Panc1 (cell line): Measurements from ENCODE around the gene CREB3L2. TPM values are rescaled to one million over a fixed set of nuclear protein-coding genes. Genes with fewer than 3 reads are reported as not detected.

Experiments used
- ATAC-seq: fragments of 200-7000 bp; cut with Tn5 transposase; 2 replicates; pipeline ENCODE4 v1.9.1; 2020; ENCODE audit warnings: mild to moderate bottlenecking, moderate library complexity
- BruUV-seq: library from RNA; stranded (reverse); fragments of 400-500 nt; replicated peaks from 2 replicates; lab custom pipeline; 2021; lab: Mats Ljungman, UMichigan
- CTCF ChIA-PET: fragments of 300-600 bp; sonication (Branson Sonifier 250); formaldehyde crosslinking; loops from one replicate; lab custom pipeline; 2022; ENCODE audit warnings: antibody characterized with exemption; lab: Charles Lee
- POLR2A ChIA-PET: fragments of 300-600 bp; sonication (Branson Sonifier 250); formaldehyde crosslinking; loops from one replicate; lab custom pipeline; 2022; ENCODE audit warnings: antibody characterized with exemption; lab: Charles Lee
- DNase-seq: peaks from one replicate; pipeline ENCODE4 v3.0.0-alpha.2; 2010; ENCODE audit warnings: low read depth, low spot score
- H3K27ac ChIP-seq: 2 replicates; pipeline ENCODE4 v1.5.1; 2011; ENCODE audit warnings: mild to moderate bottlenecking, low read length, inconsistent platforms
- H3K27me3 ChIP-seq: fragments of 200-500 bp; sonication (Bioruptor generic); 2 replicates; pipeline ENCODE4 v1.6.0; 2014; ENCODE audit warnings: low read length, inconsistent platforms; ENCODE audit not compliant: control insufficient read depth, insufficient read depth
- H3K36me3 ChIP-seq: fragments of 200-500 bp; sonication (Bioruptor generic); 2 replicates; pipeline ENCODE4 v1.5.1; 2014; ENCODE audit warnings: inconsistent platforms, mild to moderate bottlenecking, low read length, moderate library complexity; ENCODE audit not compliant: control insufficient read depth, insufficient read depth
- H3K4me1 ChIP-seq: 2 replicates; pipeline ENCODE4 v1.5.1; 2011; ENCODE audit warnings: inconsistent platforms, mild to moderate bottlenecking, low read length, moderate library complexity; ENCODE audit not compliant: control insufficient read depth, insufficient read depth
- H3K4me3 ChIP-seq, 2 experiments: 2 replicates each; pipeline ENCODE4 v1.5.1; 2011 to 2012; ENCODE audit warnings: low read depth in 2 of 2, low read length in 2 of 2, mild to moderate bottlenecking in 2 of 2, inconsistent platforms in 1 of 2, moderate library complexity in 1 of 2
- H3K9me3 ChIP-seq: fragments of 200-500 bp; sonication (Bioruptor generic); 2 replicates; pipeline ENCODE4 v1.5.1; 2014; ENCODE audit warnings: low read depth, mild to moderate bottlenecking, inconsistent platforms, low read length, moderate library complexity; ENCODE audit not compliant: control insufficient read depth, insufficient read depth
- CTCF ChIP-seq: fragments of 450-650 bp; IDR thresholded peaks from 2 replicates; pipeline ENCODE4 v1.5.1; 2017; ENCODE audit warnings: mild to moderate bottlenecking
- POLR2AphosphoS5 ChIP-seq: IDR thresholded peaks from 2 replicates; pipeline ENCODE4 v1.6.1; 2012; ENCODE audit warnings: mild to moderate bottlenecking, low read depth, low read length, moderate library complexity
- SIN3A ChIP-seq: IDR thresholded peaks from 2 replicates; pipeline ENCODE4 v1.6.1; 2012; ENCODE audit warnings: low read depth, mild to moderate bottlenecking, low read length, moderate library complexity, borderline replicate concordance; ENCODE audit not compliant: insufficient read depth
- TCF7L2 ChIP-seq: IDR thresholded peaks from 2 replicates; pipeline ENCODE4 v1.6.1; 2011; ENCODE audit warnings: mild to moderate bottlenecking, low read depth, low read length, inconsistent platforms
- in situ Hi-C: cut with HindIII; loops from 2 replicates; pipeline ENCODE4 v1.10.0; 2016; ENCODE audit warnings: low sequenced_read_pairs, low pct_unique_long_range_greater_than_20kb
- intact Hi-C: fragments of 100-400 bp; cut with micrococcal nuclease; formaldehyde crosslinking; loops from one replicate; pipeline ENCODE4 v1.10.0; 2022; ENCODE audit not compliant: unreplicated experiment
- total RNA-seq: library from RNA; stranded (reverse); gene quantifications from one replicate; pipeline ENCODE4 v1.2.1, GENCODE V29; 2021; ENCODE audit not compliant: unreplicated experiment
- TF ChIP-seq, protein P1 (sequence below), 2 experiments: IDR thresholded peaks; 2 replicates each; pipeline ENCODE4 v1.6.1; 2011 to 2012; ENCODE audit warnings: low read depth in 2 of 2, control low read depth in 1 of 2, low read length in 1 of 2, mild to moderate bottlenecking in 1 of 2, moderate library complexity in 1 of 2; ENCODE audit not compliant: insufficient read depth in 1 of 2

CREB3L2 gene
- total RNA-seq, 1 experiment from 2014 or later: 22.7 TPM

- Histone ChIP-seq H3K27me3 (no peaks in the 10 kb centered on the region), H3K4me1 (peaks cover 14% of the 10 kb centered on the region), H3K36me3 (no peaks in the 10 kb centered on the region), H3K4me3 (no peak overlapping the region), H3K9me3 (no peaks in the 10 kb centered on the region), H3K27ac (peak overlapping the region; percentile 29; the same call in 1 of the 2 replicates)
- intact Hi-C loops (no loop called here), in situ Hi-C loops (no loop called here)
- ChIA-PET CTCF (no interaction called here), POLR2A (no interaction called here)
- DNase-seq (no peak), ATAC-seq (no peak)
- BruUV-seq: no TSS peak
- TF ChIP-seq TCF7L2: no peak
- TF ChIP-seq, protein P1, sequence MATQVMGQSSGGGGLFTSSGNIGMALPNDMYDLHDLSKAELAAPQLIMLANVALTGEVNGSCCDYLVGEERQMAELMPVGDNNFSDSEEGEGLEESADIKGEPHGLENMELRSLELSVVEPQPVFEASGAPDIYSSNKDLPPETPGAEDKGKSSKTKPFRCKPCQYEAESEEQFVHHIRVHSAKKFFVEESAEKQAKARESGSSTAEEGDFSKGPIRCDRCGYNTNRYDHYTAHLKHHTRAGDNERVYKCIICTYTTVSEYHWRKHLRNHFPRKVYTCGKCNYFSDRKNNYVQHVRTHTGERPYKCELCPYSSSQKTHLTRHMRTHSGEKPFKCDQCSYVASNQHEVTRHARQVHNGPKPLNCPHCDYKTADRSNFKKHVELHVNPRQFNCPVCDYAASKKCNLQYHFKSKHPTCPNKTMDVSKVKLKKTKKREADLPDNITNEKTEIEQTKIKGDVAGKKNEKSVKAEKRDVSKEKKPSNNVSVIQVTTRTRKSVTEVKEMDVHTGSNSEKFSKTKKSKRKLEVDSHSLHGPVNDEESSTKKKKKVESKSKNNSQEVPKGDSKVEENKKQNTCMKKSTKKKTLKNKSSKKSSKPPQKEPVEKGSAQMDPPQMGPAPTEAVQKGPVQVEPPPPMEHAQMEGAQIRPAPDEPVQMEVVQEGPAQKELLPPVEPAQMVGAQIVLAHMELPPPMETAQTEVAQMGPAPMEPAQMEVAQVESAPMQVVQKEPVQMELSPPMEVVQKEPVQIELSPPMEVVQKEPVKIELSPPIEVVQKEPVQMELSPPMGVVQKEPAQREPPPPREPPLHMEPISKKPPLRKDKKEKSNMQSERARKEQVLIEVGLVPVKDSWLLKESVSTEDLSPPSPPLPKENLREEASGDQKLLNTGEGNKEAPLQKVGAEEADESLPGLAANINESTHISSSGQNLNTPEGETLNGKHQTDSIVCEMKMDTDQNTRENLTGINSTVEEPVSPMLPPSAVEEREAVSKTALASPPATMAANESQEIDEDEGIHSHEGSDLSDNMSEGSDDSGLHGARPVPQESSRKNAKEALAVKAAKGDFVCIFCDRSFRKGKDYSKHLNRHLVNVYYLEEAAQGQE (IDR thresholded peaks at IDR 0.05; ENCODE audit: insufficient read depth in 1 of 2, low read depth in 2 of 2, low read length in 1 of 2): no peak
- no peak for TF ChIP-seq POLR2AphosphoS5
- TF ChIP-seq SIN3A: no peak
- TF ChIP-seq CTCF: no peak
Observed at GRCh38 chr7:137974766-137975165, 27.1 kb downstream of the CREB3L2 start.

DNA sequence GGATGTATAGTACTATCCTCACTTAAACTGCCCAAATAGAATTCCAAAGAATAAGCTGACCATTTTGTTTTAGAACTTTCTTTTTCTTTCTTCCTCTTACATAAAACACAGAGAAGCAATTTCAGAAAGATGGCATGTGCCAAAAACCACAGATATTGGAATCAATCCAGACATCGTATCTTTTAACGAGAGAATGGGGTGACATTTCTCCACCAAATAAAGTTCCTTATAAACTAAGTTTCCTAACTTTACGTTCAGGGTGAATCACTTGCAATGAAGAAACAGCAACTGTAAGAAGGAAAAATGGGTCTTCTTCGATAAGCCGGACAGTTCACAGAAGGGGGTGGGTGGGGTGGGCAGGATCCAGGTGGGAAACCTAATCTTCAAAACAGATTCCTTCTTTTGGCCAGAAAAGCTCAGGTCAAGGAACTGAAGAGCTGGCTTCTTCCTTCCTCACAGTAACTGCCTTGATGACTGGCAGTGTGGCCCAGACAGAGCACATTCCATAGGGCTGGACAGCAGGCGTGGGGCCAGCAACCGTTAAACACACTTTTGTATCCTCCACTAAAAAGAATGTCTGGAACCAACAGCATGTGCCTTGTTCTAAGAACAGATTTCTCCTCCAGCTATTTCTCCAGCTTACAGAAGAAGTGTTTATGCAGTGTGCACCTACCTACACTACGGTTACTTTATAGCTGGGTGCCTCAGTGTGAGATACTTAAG, 31.5 kb downstream of the CREB3L2 start:
- Histone ChIP-seq H3K27me3 (no peaks in the 10 kb centered on the region), H3K4me1 (peaks cover 7% of the 10 kb centered on the region; the same call in 1 of the 2 replicates), H3K36me3 (no peaks in the 10 kb centered on the region), H3K27ac (peak overlapping the region; percentile 29), H3K4me3 (no peak overlapping the region), H3K9me3 (no peaks in the 10 kb centered on the region)
- ATAC-seq (peak; percentile 85), DNase-seq (no peak)
- ChIA-PET CTCF (interaction anchor here (0.5 kb wide), 1 partner anchor 17 kb away, joined by 3 read pairs; no protein-coding TSS in a partner anchor), POLR2A (no interaction called here)
- no TSS peak for BruUV-seq
- in situ Hi-C loops: no loop called here
- intact Hi-C loops: no loop called here
- TF ChIP-seq TCF7L2 (no peak), CTCF (no peak), SIN3A (no peak), POLR2AphosphoS5 (no peak)
- TF ChIP-seq, protein P1 (IDR thresholded peaks at IDR 0.05; ENCODE audit: insufficient read depth in 1 of 2, low read depth in 2 of 2, low read length in 1 of 2): no peak
